GM19351 (cell line): ENCODE measurements around the gene TMEM225.
"Not testable (repeated sequence)": the region's sequence is repeated elsewhere in the genome, so short reads cannot be mapped to it uniquely, and the experiment has no call there.

ENCODE experiments used
- ATAC-seq: cut with Tn5 transposase; IDR thresholded peaks from one replicate; pipeline ENCODE4 v1.9.1; 2021; ENCODE audit warnings: mild to moderate bottlenecking, moderate library complexity; ENCODE audit not compliant: unreplicated experiment

Gene TMEM225

GRCh38 chr11:123885570-123885969, at the start of gene TMEM225:
Gene TMEM225 (minus strand): TSS chr11:123885670. CDS start chr11:123885425, 245 bp downstream.
- no peak for ATAC-seq

GRCh38 chr11:123924027-123924426, 38.6 kb upstream of the TMEM225 start:
- peak; percentile 74 for ATAC-seq

GRCh38 chr11:123920943-123921342, 35.5 kb upstream of the TMEM225 start:
- no peak for ATAC-seq

GRCh38 chr11:123905826-123906225, 20.4 kb upstream of the TMEM225 start:
- ATAC-seq = no peak

GRCh38 chr11:123904932-123905331, 19.5 kb upstream of the TMEM225 start:
- no peak for ATAC-seq

- ATAC-seq = peak; percentile 97
Measured at GRCh38 chr11:123903932-123904331, 18.5 kb upstream of the TMEM225 start.

GRCh38 chr11:123901867-123902266, 16.4 kb upstream of the TMEM225 start, which contains the start of gene OR8D4:
Gene OR8D4 (plus strand): TSS chr11:123902167. CDS start chr11:123906432, 4,265 bp downstream.
- ATAC-seq = no peak

GRCh38 chr11:123899792-123900191, 14.3 kb upstream of the TMEM225 start:
- no peak for ATAC-seq

GRCh38 chr11:123892031-123892430, 6.6 kb upstream of the TMEM225 start:
- no peak for ATAC-seq

GRCh38 chr11:123880912-123881311, 4.6 kb downstream of the TMEM225 start:
- no peak for ATAC-seq

- ATAC-seq = not testable (repeated sequence)
Measured at GRCh38 chr11:123867795-123868194, 17.7 kb downstream of the TMEM225 start.

GRCh38 chr11:123865293-123865692, 20.2 kb downstream of the TMEM225 start:
- ATAC-seq = not testable (repeated sequence)

- no peak for ATAC-seq
Measured at GRCh38 chr11:123859731-123860130, 25.7 kb downstream of the TMEM225 start.

- ATAC-seq = no peak
Measured at GRCh38 chr11:123856444-123856843, 29.0 kb downstream of the TMEM225 start.

GRCh38 chr11:123853038-123853437, 32.4 kb downstream of the TMEM225 start:
- no peak for ATAC-seq

- no peak for ATAC-seq
Measured at GRCh38 chr11:123852321-123852720, 33.1 kb downstream of the TMEM225 start.

GRCh38 chr11:123851110-123851509, 34.4 kb downstream of the TMEM225 start:
- ATAC-seq = no peak

- ATAC-seq = no peak
Measured at GRCh38 chr11:123841174-123841573, 44.3 kb downstream of the TMEM225 start.

- no peak for ATAC-seq
Measured at GRCh38 chr11:123839131-123839530, 46.3 kb downstream of the TMEM225 start.

- no peak for ATAC-seq
Measured at GRCh38 chr11:123838659-123839058, 46.8 kb downstream of the TMEM225 start.

- no peak for ATAC-seq
Measured at GRCh38 chr11:123838199-123838598, 47.3 kb downstream of the TMEM225 start.

GRCh38 chr11:123833095-123833494, 52.4 kb downstream of the TMEM225 start:
- ATAC-seq = peak; percentile 51
